ENCODE results near the gene DTYMK.

DNA sequence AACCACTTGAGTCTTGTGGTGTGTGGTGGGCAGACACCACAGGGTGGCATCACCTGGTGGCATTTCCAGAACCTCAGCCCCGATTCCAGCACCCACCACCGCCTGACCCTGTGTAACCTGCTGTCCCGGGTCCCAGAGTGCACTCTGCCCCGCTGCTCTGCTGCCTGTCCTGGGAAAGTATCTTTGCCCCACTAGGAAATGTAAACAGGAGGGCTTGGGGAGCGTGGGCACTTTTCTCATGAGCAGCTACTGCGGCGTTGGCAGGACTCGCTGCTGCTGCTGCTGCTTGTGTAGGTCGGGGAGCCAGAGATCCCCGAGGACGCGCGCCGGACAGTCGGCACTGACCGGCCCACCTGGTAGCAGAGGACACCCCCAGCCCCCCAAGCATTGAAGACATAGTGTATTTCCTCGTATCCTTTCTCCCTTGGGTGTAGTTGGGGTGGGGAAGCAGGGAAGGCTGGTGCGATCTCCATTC lies 13.4 kb downstream of the DTYMK start:
- no peak for TF ChIP-seq POLR2A (IDR thresholded peaks at IDR 0.05)
- TF ChIP-seq, protein P1, sequence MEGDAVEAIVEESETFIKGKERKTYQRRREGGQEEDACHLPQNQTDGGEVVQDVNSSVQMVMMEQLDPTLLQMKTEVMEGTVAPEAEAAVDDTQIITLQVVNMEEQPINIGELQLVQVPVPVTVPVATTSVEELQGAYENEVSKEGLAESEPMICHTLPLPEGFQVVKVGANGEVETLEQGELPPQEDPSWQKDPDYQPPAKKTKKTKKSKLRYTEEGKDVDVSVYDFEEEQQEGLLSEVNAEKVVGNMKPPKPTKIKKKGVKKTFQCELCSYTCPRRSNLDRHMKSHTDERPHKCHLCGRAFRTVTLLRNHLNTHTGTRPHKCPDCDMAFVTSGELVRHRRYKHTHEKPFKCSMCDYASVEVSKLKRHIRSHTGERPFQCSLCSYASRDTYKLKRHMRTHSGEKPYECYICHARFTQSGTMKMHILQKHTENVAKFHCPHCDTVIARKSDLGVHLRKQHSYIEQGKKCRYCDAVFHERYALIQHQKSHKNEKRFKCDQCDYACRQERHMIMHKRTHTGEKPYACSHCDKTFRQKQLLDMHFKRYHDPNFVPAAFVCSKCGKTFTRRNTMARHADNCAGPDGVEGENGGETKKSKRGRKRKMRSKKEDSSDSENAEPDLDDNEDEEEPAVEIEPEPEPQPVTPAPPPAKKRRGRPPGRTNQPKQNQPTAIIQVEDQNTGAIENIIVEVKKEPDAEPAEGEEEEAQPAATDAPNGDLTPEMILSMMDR (IDR thresholded peaks at IDR 0.05), result no peak

Data from testis (tissue), 2 donors.